ENCODE results near the gene BBS9. TPM values are rescaled to one million over a fixed set of nuclear protein-coding genes. Genes with fewer than 3 reads are reported as not detected.

BBS9 gene
- total RNA-seq, 4 donors from 2014 or later: 16.4 to 26.0 (median 21.4) TPM

DNA sequence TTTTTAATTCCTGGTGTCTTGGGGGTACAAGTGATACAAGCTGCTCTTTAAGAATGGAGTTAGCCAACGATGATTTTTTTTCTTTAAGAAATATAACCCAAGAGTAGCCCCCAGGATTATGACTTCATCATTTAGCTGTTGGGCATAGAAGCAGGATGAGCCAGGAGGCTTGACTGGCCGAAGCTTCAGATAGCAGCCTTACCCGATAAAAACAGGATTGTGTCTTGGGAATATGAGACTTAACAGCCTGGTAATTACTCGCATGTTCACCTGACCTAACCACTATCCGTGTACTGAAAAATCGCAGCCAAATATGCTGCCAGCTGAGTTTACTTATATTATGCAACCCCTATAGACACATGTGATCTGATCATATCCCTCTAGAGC, 430.0 kb downstream of the BBS9 start:
- DNase-seq (ENCODE audit: low spot score in 2 of 2): no peak
- no peak overlapping the region for H3K4me3 ChIP-seq
- H3K4me1 ChIP-seq: no peaks in the 10 kb centered on the region
- H3K36me3 ChIP-seq: no peaks in the 10 kb centered on the region
- TF ChIP-seq POLR2A (IDR thresholded peaks at IDR 0.05): no peak
- no peak for TF ChIP-seq CTCF (IDR thresholded peaks at IDR 0.05)
- TF ChIP-seq POLR2AphosphoS5 (IDR thresholded peaks at IDR 0.05): no peak
- TF ChIP-seq EP300 (IDR thresholded peaks at IDR 0.05): no peak
- WGBS: 80% methylated on average over 6 of the region's 6 CpGs
- H3K9me3 ChIP-seq: no peaks in the 10 kb centered on the region
- no peaks in the 10 kb centered on the region for H3K27me3 ChIP-seq
- H3K27ac ChIP-seq: no peak overlapping the region

DNA sequence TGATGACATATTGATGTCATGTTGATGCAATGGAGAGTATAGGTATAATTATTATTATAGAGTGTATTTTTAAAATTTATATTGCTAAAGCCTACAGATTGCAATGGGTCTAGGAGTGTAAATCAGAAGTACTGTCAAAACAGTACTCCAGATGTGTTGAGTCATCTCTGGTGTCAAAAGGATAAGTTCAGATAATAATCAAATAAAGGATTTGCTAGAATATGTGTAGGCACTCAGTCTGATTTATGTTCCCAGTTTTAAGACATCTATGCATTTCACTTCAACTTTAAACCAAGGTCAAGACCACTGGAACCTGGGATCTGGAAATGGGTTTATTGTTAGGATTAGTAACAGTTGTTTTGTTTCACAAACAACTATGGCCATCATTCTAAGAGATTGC, 433.6 kb downstream of the BBS9 start:
- H3K4me1 ChIP-seq: no peaks in the 10 kb centered on the region
- no peak for TF ChIP-seq POLR2AphosphoS5 (IDR thresholded peaks at IDR 0.05)
- TF ChIP-seq EP300 (IDR thresholded peaks at IDR 0.05): no peak
- no peak for TF ChIP-seq POLR2A (IDR thresholded peaks at IDR 0.05)
- no peak for TF ChIP-seq CTCF (IDR thresholded peaks at IDR 0.05)
- DNase-seq (ENCODE audit: low spot score in 2 of 2): no peak
- no peaks in the 10 kb centered on the region for H3K9me3 ChIP-seq
- H3K27me3 ChIP-seq: no peaks in the 10 kb centered on the region
- no peak overlapping the region for H3K4me3 ChIP-seq
- no peaks in the 10 kb centered on the region for H3K36me3 ChIP-seq
- H3K27ac ChIP-seq: no peak overlapping the region

GRCh38 chr7:33563651-33564050, 434.3 kb downstream of the BBS9 start:
- Histone ChIP-seq H3K27me3 (no peaks in the 10 kb centered on the region), H3K4me1 (no peaks in the 10 kb centered on the region), H3K27ac (no peak overlapping the region), H3K4me3 (no peak overlapping the region), H3K36me3 (no peaks in the 10 kb centered on the region), H3K9me3 (no peaks in the 10 kb centered on the region)
- 94% methylated on average over 7 of the region's 7 CpGs for WGBS
- DNase-seq (ENCODE audit: low spot score in 2 of 2): no peak
- TF ChIP-seq POLR2AphosphoS5 (IDR thresholded peaks at IDR 0.05): no peak
- TF ChIP-seq EP300 (IDR thresholded peaks at IDR 0.05): no peak
- no peak for TF ChIP-seq CTCF (IDR thresholded peaks at IDR 0.05)
- TF ChIP-seq POLR2A (IDR thresholded peaks at IDR 0.05): no peak

DNA sequence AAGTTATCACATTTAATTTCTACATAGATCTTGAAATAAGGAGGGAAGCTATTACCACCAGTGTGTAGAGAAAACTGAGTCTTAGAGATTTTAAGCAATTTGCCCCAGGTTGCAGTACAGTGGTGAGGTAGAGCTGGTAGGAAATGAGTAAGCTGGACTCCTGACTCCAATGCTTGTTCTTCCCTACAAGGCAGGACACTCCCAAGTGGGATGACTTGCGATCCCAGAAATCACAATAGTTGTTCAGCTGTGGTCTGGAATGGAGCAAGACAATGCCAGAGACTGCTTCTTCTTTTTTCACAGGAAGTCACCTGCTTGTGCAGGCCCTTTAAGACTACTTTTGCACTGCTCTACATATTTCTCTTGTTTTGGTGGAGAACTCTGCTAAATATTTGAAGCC, 448.8 kb downstream of the BBS9 start:
- no peak for TF ChIP-seq CTCF (IDR thresholded peaks at IDR 0.05)
- no peak for TF ChIP-seq EP300 (IDR thresholded peaks at IDR 0.05)
- no peak for TF ChIP-seq POLR2A (IDR thresholded peaks at IDR 0.05)
- no peak for TF ChIP-seq POLR2AphosphoS5 (IDR thresholded peaks at IDR 0.05)
- H3K27ac ChIP-seq: no peak overlapping the region
- DNase-seq (ENCODE audit: low spot score in 2 of 2): no peak
- no peaks in the 10 kb centered on the region for H3K4me1 ChIP-seq
- no peaks in the 10 kb centered on the region for H3K36me3 ChIP-seq
- H3K27me3 ChIP-seq: no peaks in the 10 kb centered on the region
- H3K4me3 ChIP-seq: no peak overlapping the region
- WGBS: 93% methylated on average over 1 of the region's 1 CpG
- peaks cover 2% of the 10 kb centered on the region for H3K9me3 ChIP-seq

- no peak for DNase-seq (ENCODE audit: low spot score in 2 of 2)
- Histone ChIP-seq H3K36me3 (no peaks in the 10 kb centered on the region), H3K9me3 (peaks cover 2% of the 10 kb centered on the region), H3K4me3 (no peak overlapping the region), H3K27me3 (no peaks in the 10 kb centered on the region), H3K4me1 (no peaks in the 10 kb centered on the region), H3K27ac (no peak overlapping the region)
- 95% methylated on average over 5 of the region's 5 CpGs for WGBS
- TF ChIP-seq CTCF (IDR thresholded peaks at IDR 0.05): no peak
- TF ChIP-seq EP300 (IDR thresholded peaks at IDR 0.05): no peak
- no peak for TF ChIP-seq POLR2A (IDR thresholded peaks at IDR 0.05)
- TF ChIP-seq POLR2AphosphoS5 (IDR thresholded peaks at IDR 0.05): no peak
Observed at GRCh38 chr7:33578881-33579672, 449.7 kb downstream of the BBS9 start.

Data from suprapubic skin (tissue), 4 donors.